CD4-positive, alpha-beta T cell treated with Interleukin-15 for 1 hour (primary cell): ENCODE results near the gene RBM3.

ENCODE experiments used
- DNase-seq: peaks from one replicate; pipeline ENCODE4 v3.0.0-alpha.2; 2020

RBM3 gene

DNA sequence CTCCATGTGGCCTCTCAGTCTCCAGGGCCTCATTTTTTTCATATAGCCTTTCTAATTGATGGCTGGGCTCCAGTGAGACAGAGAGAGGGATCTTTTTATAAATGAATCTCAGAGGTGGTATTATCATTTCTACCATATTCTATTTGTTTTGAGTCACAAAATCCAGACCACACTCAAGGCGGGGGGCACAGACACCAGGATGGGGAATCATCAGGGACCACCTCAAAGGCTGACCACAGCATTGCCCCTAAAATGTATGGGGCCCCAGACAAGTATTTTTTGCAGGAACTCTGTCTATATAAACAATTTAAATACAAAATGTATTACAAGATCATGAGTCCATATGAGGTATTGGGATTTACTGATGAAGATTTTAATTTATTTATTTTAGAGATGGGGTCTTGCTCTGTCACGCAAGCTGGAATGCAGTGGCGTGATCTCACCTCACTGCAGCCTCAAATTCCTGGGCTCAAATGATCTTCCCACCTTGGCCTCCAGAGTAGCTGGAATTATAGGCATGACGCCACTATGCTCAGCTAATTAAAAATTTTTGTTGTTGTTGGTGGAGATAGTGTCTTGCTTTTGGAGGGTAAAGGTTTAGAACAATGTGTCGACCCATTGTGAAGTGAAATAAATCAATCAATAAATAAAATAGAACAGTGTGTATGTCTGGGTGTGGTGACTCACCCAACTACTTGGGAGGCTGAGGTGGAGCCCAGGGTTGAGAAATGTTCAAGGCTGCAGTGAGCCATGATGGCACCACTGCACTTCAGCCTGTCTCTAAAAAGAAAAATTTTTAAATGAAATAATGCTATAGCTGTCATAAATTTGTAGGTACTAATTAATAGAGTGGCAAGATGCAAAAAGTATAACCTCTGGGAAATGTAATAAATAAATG is 52.4 kb downstream of the RBM3 start:
- no peak for DNase-seq
